GM23248 (cell line): ENCODE data around the gene TCL1A. TPM values are rescaled to one million over a fixed set of nuclear protein-coding genes. Genes with fewer than 3 reads are reported as not detected.

Experiments
- DNase-seq: peaks from one replicate; pipeline ENCODE4 v3.0.0-alpha.2; 2015
- H2AFZ ChIP-seq: fragments of 200-600 bp; sonication (generic); 2 replicates; pipeline ENCODE4 v1.6.1; 2016; ENCODE audit warnings: antibody characterized with exemption
- H3F3A ChIP-seq: fragments of 200-600 bp; sonication (generic); 2 replicates; pipeline ENCODE4 v1.6.1; 2016; ENCODE audit warnings: mild to moderate bottlenecking, antibody characterized with exemption, mixed run types; ENCODE audit not compliant: insufficient read depth
- H3K27ac ChIP-seq: fragments of 200-600 bp; sonication (generic); 2 replicates; pipeline ENCODE4 v1.5.1; 2016; ENCODE audit warnings: mild to moderate bottlenecking
- H3K27me3 ChIP-seq: fragments of 200-600 bp; sonication (generic); replicated peaks from 2 replicates; pipeline ENCODE4 v1.6.1; 2016; ENCODE audit warnings: mild to moderate bottlenecking; ENCODE audit not compliant: insufficient read depth
- H3K36me3 ChIP-seq: fragments of 200-600 bp; sonication (generic); 2 replicates; pipeline ENCODE4 v1.6.1; 2016; ENCODE audit warnings: low read depth, mild to moderate bottlenecking
- H3K4me1 ChIP-seq: fragments of 200-600 bp; sonication (generic); 2 replicates; pipeline ENCODE4 v1.6.1; 2016; ENCODE audit warnings: mild to moderate bottlenecking; ENCODE audit not compliant: insufficient read depth
- H3K4me2 ChIP-seq: fragments of 200-600 bp; sonication (generic); one replicate; pipeline ENCODE4 v1.6.1; 2016; ENCODE audit warnings: mild to moderate bottlenecking; ENCODE audit not compliant: unreplicated experiment
- H3K4me3 ChIP-seq: fragments of 200-600 bp; sonication (generic); 2 replicates; pipeline ENCODE4 v1.5.1; 2016; ENCODE audit warnings: mild to moderate bottlenecking
- H3K79me2 ChIP-seq: fragments of 200-600 bp; sonication (generic); 2 replicates; pipeline ENCODE4 v1.6.1; 2016; ENCODE audit warnings: mild to moderate bottlenecking; ENCODE audit not compliant: insufficient read depth
- H3K9ac ChIP-seq: fragments of 200-600 bp; sonication (generic); 2 replicates; pipeline ENCODE4 v1.6.1; 2016; ENCODE audit warnings: mild to moderate bottlenecking
- H3K9me2 ChIP-seq: fragments of 200-600 bp; sonication (generic); 2 replicates; pipeline ENCODE4 v1.6.1; 2016; ENCODE audit warnings: mixed run types, mild to moderate bottlenecking, moderate library complexity; ENCODE audit not compliant: insufficient read depth
- H3K9me3 ChIP-seq: fragments of 200-600 bp; sonication (generic); one replicate; pipeline ENCODE4 v1.6.1; 2017; ENCODE audit warnings: low read depth
- H4K20me1 ChIP-seq: fragments of 200-600 bp; sonication (generic); 2 replicates; pipeline ENCODE4 v1.6.0; 2016; ENCODE audit not compliant: insufficient read depth
- EZH2 ChIP-seq: fragments of 200-600 bp; sonication (generic); IDR thresholded peaks from 2 replicates; pipeline ENCODE4 v1.6.1; 2018; ENCODE audit warnings: antibody characterized with exemption, mild to moderate bottlenecking; ENCODE audit not compliant: insufficient read depth, poor library complexity, severe bottlenecking
- EZH2phosphoT487 ChIP-seq: fragments of 200-600 bp; sonication (generic); IDR thresholded peaks from 2 replicates; pipeline ENCODE4 v1.6.1; 2018; ENCODE audit warnings: antibody characterized with exemption, moderate library complexity, mild to moderate bottlenecking, low read depth; ENCODE audit not compliant: insufficient read depth
- WGBS, 2 experiments: methylation state at CpG; one replicate each; pipeline ENCODE4 v1.1.6; 2015 to 2017; ENCODE audit warnings: low lambda C conversion rate in 2 of 2, low coverage in 1 of 2; ENCODE audit errors: missing lambda C conversion rate in 2 of 2; 5-methylcytosine and 5-hydroxymethylcytosine counted together
- in situ Hi-C: fragments of 300-500 bp; cut with MboI; formaldehyde crosslinking; loops from 2 replicates; pipeline ENCODE4 v1.15.0; 2020
- polyA plus RNA-seq: library from polyadenylated mRNA; unstranded; fragments of >200 nt; fragmentation: Nextera tagmentation; extraction: Ambion mirVana; gene quantifications from 2 replicates; pipeline ENCODE4 v1.2.1, GENCODE V29; 2016
- total RNA-seq: library from RNA; depleted of rRNA; stranded (reverse); fragments of >200 nt; shearing (Covaris generic); gene quantifications from 2 replicates; pipeline ENCODE4 v1.2.3, GENCODE V29; 2014

The TCL1A gene
- total and polyA plus RNA-seq, 2 experiments from 2014 or later, result not detected

- H2AFZ ChIP-seq, result no peak overlapping the region
- no peaks in the 10 kb centered on the region; the same call in 1 of the 2 replicates for H3K27me3 ChIP-seq
- H4K20me1 ChIP-seq, result no peaks in the 10 kb centered on the region
- H3F3A ChIP-seq, result no peaks in the 10 kb centered on the region
- no peak overlapping the region for H3K4me2 ChIP-seq
- H3K27ac ChIP-seq, result no peak overlapping the region
- H3K4me3 ChIP-seq, result no peak overlapping the region
- H3K9ac ChIP-seq, result no peak overlapping the region
- DNase-seq, result no peak
- TF ChIP-seq EZH2 (no peak), EZH2phosphoT487 (no peak)
- WGBS, 2 experiments, result 53 to 71% methylated on average over 9 to 10 of the region's 10 CpGs
- H3K79me2 ChIP-seq, result no peaks in the 10 kb centered on the region
- in situ Hi-C loops, result no loop called here
- no peaks in the 10 kb centered on the region for H3K36me3 ChIP-seq
- no peaks in the 10 kb centered on the region for H3K9me2 ChIP-seq
- H3K9me3 ChIP-seq, result no peaks in the 10 kb centered on the region
- H3K4me1 ChIP-seq, result no peaks in the 10 kb centered on the region
Observed at GRCh38 chr14:95691591-95691990, 22.3 kb downstream of the TCL1A start.

GRCh38 chr14:95690815-95691214 lies 23.1 kb downstream of the TCL1A start:
- TF ChIP-seq EZH2phosphoT487 (no peak), EZH2 (no peak)
- in situ Hi-C loops, result no loop called here
- Histone ChIP-seq H3K27me3 (no peaks in the 10 kb centered on the region; the same call in 1 of the 2 replicates), H4K20me1 (no peaks in the 10 kb centered on the region), H3K4me2 (no peak overlapping the region), H3K36me3 (no peaks in the 10 kb centered on the region), H3K4me1 (no peaks in the 10 kb centered on the region), H3F3A (no peaks in the 10 kb centered on the region), H3K9me3 (no peaks in the 10 kb centered on the region), H3K4me3 (no peak overlapping the region), H3K79me2 (no peaks in the 10 kb centered on the region), H3K9ac (no peak overlapping the region), H3K9me2 (no peaks in the 10 kb centered on the region), H3K27ac (no peak overlapping the region), H2AFZ (no peak overlapping the region)
- 46 to 57% methylated on average over 10 of the region's 10 CpGs for WGBS, 2 experiments
- DNase-seq, result no peak

- Histone ChIP-seq H3F3A (no peaks in the 10 kb centered on the region), H3K4me3 (no peak overlapping the region), H3K4me2 (no peak overlapping the region), H3K36me3 (no peaks in the 10 kb centered on the region), H3K9me2 (no peaks in the 10 kb centered on the region), H3K9ac (no peak overlapping the region), H2AFZ (no peak overlapping the region), H3K27me3 (no peaks in the 10 kb centered on the region; the same call in 1 of the 2 replicates), H3K27ac (no peak overlapping the region), H3K4me1 (no peaks in the 10 kb centered on the region), H3K79me2 (no peaks in the 10 kb centered on the region), H3K9me3 (no peaks in the 10 kb centered on the region), H4K20me1 (no peaks in the 10 kb centered on the region)
- WGBS, 2 experiments, result 39 to 41% methylated on average over 5 of the region's 5 CpGs
- in situ Hi-C loops, result no loop called here
- no peak for DNase-seq
- TF ChIP-seq EZH2phosphoT487, result no peak
- TF ChIP-seq EZH2, result no peak
Observed at GRCh38 chr14:95689441-95689840, 24.5 kb downstream of the TCL1A start.

- H3K4me1 ChIP-seq, result no peaks in the 10 kb centered on the region
- no peak overlapping the region for H2AFZ ChIP-seq
- no peaks in the 10 kb centered on the region for H3K9me2 ChIP-seq
- H3K27me3 ChIP-seq, result no peaks in the 10 kb centered on the region
- no peak overlapping the region for H3K9ac ChIP-seq
- H4K20me1 ChIP-seq, result no peaks in the 10 kb centered on the region
- no peaks in the 10 kb centered on the region for H3K9me3 ChIP-seq
- no peaks in the 10 kb centered on the region for H3K79me2 ChIP-seq
- DNase-seq, result no peak
- TF ChIP-seq EZH2 (no peak), EZH2phosphoT487 (no peak)
- 15 to 18% methylated on average over 2 of the region's 2 CpGs for WGBS, 2 experiments
- H3F3A ChIP-seq, result no peaks in the 10 kb centered on the region
- no peak overlapping the region for H3K4me2 ChIP-seq
- H3K36me3 ChIP-seq, result no peaks in the 10 kb centered on the region
- in situ Hi-C loops, result no loop called here
- H3K4me3 ChIP-seq, result no peak overlapping the region
- H3K27ac ChIP-seq, result no peak overlapping the region
Observed at GRCh38 chr14:95686935-95687334, 27.0 kb downstream of the TCL1A start.
